ENCODE measurements around the gene KRTAP2-1.

DNA sequence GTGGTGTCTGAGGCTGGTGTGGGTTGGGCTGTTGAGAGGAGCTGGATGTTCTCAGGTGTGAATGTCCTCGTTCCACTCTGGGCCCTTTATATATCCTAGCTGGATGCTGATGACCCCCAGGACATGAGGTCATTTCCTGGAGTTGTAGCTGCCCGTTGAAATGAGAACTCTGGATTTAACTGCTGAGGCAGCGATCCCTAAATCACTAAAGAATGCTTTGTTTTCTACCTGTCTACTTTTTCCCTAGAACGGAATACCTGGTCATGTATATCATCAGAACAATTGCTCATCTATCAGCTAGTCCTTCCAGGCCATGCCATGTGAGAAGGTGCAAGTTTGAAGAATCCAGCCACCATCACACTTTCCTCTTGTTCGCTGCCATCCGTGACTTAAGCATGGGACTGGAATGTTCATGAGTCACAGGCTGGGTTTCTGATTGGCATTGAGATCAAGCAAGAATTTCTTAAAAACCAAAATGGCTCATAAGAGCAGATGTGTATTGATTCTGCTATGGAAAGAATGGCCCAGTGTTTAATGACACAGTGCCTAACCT, 13.0 kb upstream of the KRTAP2-1 start, which contains the start of gene KRTAP2-3:
- no peak for TF ChIP-seq POLR2AphosphoS5 (IDR thresholded peaks at IDR 0.05)
- TF ChIP-seq, protein P1, sequence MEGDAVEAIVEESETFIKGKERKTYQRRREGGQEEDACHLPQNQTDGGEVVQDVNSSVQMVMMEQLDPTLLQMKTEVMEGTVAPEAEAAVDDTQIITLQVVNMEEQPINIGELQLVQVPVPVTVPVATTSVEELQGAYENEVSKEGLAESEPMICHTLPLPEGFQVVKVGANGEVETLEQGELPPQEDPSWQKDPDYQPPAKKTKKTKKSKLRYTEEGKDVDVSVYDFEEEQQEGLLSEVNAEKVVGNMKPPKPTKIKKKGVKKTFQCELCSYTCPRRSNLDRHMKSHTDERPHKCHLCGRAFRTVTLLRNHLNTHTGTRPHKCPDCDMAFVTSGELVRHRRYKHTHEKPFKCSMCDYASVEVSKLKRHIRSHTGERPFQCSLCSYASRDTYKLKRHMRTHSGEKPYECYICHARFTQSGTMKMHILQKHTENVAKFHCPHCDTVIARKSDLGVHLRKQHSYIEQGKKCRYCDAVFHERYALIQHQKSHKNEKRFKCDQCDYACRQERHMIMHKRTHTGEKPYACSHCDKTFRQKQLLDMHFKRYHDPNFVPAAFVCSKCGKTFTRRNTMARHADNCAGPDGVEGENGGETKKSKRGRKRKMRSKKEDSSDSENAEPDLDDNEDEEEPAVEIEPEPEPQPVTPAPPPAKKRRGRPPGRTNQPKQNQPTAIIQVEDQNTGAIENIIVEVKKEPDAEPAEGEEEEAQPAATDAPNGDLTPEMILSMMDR (IDR thresholded peaks at IDR 0.05) = no peak
- no peak for TF ChIP-seq EP300 (IDR thresholded peaks at IDR 0.05)

All from gastroesophageal sphincter (tissue), 3 donors.